GM18526 (cell line): Measurements from ENCODE around the gene CCSER1.

ENCODE experiments used
- POLR2A ChIP-seq: IDR thresholded peaks from 3 replicates; pipeline ENCODE4 v1.6.1; 2011; ENCODE audit not compliant: insufficient read length; ENCODE audit errors: extremely low read depth

Gene CCSER1

GRCh38 chr4:91170768-91171167, 1043.6 kb downstream of the CCSER1 start:
- TF ChIP-seq POLR2A: no peak

GRCh38 chr4:91171217-91171616, 1044.0 kb downstream of the CCSER1 start:
- no peak for TF ChIP-seq POLR2A

DNA sequence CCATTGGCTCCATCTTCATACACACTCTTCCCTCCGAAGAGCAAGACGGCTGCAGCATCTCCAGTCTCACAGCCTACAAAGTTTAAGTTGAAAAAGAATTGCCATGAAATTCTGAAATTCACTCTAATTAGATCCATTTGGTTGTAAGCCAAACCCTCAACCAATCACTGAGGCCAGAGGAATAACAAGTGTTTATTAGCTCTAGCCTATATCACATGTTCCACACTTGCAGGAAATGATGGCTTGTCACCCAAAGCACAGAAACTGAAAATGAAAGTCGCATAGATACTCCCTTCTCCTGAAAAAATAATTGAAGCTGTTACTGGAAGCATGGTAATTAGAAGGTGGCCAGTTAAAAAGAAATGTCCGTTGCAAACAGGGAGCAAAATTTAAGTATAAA, 1071.8 kb downstream of the CCSER1 start:
- no peak for TF ChIP-seq POLR2A

DNA sequence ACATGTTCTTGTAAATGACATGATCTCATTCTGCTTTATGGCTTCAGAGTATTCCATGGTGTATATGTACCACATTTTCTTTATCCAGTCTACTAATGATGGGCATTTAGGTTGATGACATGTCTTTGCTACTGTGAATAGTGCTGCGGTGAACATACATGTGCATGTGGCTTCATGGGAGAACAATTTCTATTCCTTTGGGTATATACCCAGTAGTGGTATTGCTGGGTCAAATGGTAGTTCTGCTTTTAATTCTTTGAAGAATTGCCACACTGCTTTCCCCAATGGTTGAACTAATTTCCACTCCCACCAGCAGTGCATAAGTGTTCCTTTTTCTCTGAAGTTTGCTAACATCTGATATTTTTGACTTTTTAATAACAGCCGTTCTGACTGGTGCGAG, 1080.3 kb downstream of the CCSER1 start:
- no peak for TF ChIP-seq POLR2A

DNA sequence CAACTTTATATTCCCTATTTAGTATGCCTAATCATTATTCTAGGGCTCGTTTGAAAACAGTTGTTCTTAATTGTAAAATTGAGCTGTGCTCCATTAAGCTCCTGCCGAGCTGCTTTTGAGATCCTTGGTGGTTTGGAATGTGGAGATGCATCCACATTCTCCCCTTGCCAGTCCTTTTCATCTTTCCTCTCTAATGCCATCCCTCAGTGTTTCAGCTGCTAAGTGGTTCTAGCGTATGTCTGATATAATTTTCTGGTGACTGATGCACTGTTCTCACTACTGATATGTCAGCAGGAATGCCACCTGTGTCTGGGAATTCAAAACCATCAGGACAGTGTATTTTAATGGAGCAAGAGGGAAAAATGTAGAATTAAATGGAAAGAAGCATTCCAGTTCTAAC, 1085.0 kb downstream of the CCSER1 start:
- TF ChIP-seq POLR2A: no peak

GRCh38 chr4:91220315-91220714, 1093.1 kb downstream of the CCSER1 start:
- no peak for TF ChIP-seq POLR2A

DNA sequence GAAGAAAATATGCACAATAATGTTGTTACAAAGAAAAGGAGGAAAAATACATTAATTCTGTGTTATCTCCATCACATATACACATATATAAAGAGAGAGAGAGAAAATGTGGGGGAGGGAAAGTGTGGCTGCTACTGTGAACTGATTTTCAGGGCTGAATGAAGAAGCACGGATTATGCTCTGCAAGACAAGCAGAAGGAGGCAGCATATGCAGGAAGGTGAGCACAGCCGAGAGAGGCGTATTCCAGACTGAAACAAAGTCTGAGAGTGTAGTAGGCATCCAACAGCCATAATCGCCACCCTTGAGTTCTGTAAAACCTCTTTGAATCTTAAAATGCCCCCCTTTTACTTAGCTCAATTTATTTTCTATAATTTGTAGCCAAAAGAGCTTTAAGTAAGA, 1094.8 kb downstream of the CCSER1 start:
- no peak for TF ChIP-seq POLR2A

GRCh38 chr4:91226867-91227266, 1099.7 kb downstream of the CCSER1 start:
- TF ChIP-seq POLR2A: no peak

- TF ChIP-seq POLR2A: no peak
Observed at GRCh38 chr4:91228659-91229058, 1101.5 kb downstream of the CCSER1 start.

DNA sequence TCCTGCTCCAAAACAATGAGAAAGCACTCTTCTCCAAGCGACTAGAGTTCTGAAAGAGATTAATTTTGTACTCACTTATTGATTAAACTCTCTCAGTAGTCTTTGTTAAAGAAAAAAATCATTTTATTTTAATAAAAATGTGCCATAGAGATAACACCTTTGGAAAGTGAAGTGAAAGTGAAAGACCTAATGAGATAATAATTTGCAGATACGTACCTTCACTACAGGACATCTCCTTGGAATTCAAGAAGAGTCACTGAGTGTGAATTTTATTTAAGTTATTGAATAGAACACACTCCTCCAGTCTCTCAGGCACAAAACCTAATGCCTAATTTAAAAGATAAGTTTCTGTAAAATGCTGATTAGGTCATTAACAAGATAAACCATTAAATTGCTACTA, 1106.0 kb downstream of the CCSER1 start:
- TF ChIP-seq POLR2A: no peak

DNA sequence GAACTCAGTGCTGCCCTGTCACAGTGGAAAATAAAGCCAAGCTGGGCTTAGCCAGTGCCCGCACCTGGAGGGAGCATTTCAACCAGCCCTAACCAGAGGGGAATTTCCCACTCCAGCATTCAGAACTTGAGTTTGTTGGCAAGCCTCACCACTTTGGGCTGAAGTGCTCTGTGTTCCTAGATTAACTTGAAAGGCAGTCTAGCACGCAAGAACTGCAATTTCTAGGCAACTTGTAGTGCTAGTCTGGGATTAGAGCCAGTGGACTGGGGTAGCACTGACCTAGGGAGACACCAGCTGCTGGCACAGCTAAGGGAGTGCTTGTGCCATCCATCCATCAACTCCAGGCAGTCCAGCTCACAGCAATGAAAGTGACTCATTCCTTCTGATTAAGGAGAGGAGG, 1115.9 kb downstream of the CCSER1 start:
- no peak for TF ChIP-seq POLR2A

DNA sequence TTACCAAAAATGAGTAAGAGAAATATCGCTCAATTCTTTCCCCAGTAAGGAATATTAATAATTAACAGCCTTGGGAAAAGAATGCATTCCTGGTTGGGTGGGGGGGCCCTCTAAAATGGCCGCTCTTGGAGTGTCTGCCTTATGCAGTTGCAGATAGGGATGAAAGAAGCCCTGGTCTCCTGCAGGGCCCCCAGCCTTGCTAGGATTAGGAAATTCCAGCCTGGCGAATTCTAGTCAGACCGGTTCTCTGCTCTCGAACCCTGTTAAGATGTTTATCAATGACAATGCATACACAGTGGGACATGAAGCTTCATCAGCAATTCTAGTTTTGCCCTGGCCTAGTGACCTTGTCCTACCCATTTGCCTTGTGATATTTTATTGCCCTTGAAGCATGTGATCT, 1128.8 kb downstream of the CCSER1 start:
- TF ChIP-seq POLR2A: no peak

- no peak for TF ChIP-seq POLR2A
Observed at GRCh38 chr4:91256751-91257150, 1129.6 kb downstream of the CCSER1 start.

DNA sequence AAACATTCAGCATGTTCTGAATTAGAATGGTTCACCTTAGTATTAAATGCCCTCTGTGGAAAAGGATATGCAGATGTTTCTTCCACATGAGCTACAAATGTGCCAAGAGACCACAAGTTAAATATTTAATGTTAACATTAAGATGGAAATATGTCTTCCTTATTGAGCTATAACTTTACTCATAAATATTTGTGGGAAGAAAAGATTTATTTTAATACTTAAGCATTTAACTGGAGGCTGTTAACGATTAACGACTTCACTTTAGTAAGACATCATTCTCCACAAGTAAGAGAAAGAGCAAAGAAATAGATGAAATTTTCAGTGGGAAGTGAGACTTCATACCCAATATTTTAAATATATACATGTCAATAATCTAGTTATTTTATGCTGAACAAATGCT, 1130.5 kb downstream of the CCSER1 start:
- no peak for TF ChIP-seq POLR2A

GRCh38 chr4:91258326-91258725, 1131.1 kb downstream of the CCSER1 start:
- no peak for TF ChIP-seq POLR2A

- no peak for TF ChIP-seq POLR2A
Observed at GRCh38 chr4:91267543-91267942, 1140.3 kb downstream of the CCSER1 start.

- TF ChIP-seq POLR2A: no peak
Observed at GRCh38 chr4:91268913-91269312, 1141.7 kb downstream of the CCSER1 start.

GRCh38 chr4:91279899-91280298, 1152.7 kb downstream of the CCSER1 start:
- no peak for TF ChIP-seq POLR2A

DNA sequence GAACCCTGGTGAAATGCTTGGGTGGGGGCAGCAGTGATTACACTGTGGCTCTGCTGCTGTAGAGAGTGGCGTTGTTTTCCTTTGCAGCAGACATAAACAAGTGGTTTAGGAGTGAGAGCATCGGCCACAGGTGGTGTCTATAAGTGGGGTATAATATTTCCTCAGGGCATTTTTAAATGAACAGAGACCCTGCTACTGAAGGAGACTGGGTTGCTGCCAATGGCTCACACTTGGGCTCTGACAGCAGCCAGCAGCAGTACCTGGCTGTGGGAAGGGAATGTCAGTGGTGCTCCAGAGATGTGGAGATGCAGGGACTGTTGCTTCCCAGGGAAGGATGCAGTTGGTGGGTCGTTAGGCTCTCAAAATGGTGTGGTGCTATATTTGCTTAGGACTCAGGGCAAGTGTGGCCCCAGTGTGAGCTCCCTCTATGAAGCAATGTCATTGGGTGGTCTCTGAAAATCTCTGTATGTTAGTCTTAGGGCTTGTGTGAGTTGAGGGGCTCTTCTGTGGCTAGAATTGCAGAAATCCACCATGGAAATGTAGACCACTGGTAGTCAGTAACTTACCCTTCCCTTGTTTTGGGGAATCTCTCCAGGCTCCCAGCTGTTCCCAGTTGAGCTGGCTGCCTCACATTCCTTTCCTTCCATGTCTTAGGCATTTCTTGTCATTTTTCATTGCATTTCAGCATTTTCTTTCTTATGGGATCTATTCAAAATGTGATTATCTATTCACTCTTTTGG, 1153.5 kb downstream of the CCSER1 start:
- no peak for TF ChIP-seq POLR2A
